Right cardiac atrium (tissue), 5 donors: ENCODE measurements around the gene NAV1. TPM values are rescaled to one million over a fixed set of nuclear protein-coding genes. Genes with fewer than 3 reads are reported as not detected.
A peak's percentile ranks its signal among the peaks of the same experiment; 100 is the strongest.

Source experiments
- ATAC-seq, 2 donors: fragments of 200-7000 bp; cut with Tn5 transposase; one replicate each; pipeline versions ENCODE4 v1.8.0 to v1.9.1; 2020; ENCODE audit warnings: moderate library complexity in 2 of 2, mild to moderate bottlenecking in 1 of 2
- DNase-seq, 3 donors: peaks; one replicate each; pipeline ENCODE4 v3.0.0-alpha.2; 2020
- H3K27ac ChIP-seq: one replicate; pipeline ENCODE4 v1.5.1; 2013; ENCODE audit warnings: mild to moderate bottlenecking, low read length, control low read depth, moderate library complexity
- H3K27me3 ChIP-seq: one replicate; pipeline ENCODE4 v1.6.1; 2013; ENCODE audit not compliant: control insufficient read depth, insufficient read depth
- H3K4me1 ChIP-seq: one replicate; pipeline ENCODE4 v1.6.1; 2013; ENCODE audit warnings: low read length; ENCODE audit not compliant: control insufficient read depth, insufficient read depth
- H3K4me3 ChIP-seq: one replicate; pipeline ENCODE4 v1.5.1; 2013; ENCODE audit warnings: low read length, control low read depth
- H3K9me3 ChIP-seq: one replicate; pipeline ENCODE4 v1.6.1; 2013; ENCODE audit warnings: low read length; ENCODE audit not compliant: control insufficient read depth
- WGBS: extraction: QIAGEN DNeasy Blood & Tissue Kit; methylation state at CpG from one replicate; pipeline ENCODE4 v1.1.7; 2013; 5-methylcytosine and 5-hydroxymethylcytosine counted together
- intact Hi-C, 4 donors: fragments of 100-400 bp; cut with DNase I; formaldehyde crosslinking; loops; one replicate each; pipeline versions ENCODE4 v1.11.0 to v1.14.0; 2022 to 2023
- polyA plus RNA-seq: library from polyadenylated mRNA; stranded (reverse); fragments of 200-250 nt; gene quantifications from one replicate; pipeline ENCODE4 v1.2.3, GENCODE V29; 2013
- total RNA-seq, 4 donors: library from RNA; stranded (reverse); fragmentation: NEBNext Ultra II Directional; extraction: Animal tissue kit (Norgen Biotek cat#: 25700); gene quantifications; one replicate each; pipeline ENCODE4 v1.2.1, GENCODE V29; 2021
- donor health status: healthy with polysubstance abuse.
- donor health status: DM: no; HTN: yes; CAD: no.
- donor health status: DM: no; HTN: no; CAD: no.
- donor health status: DM: no; HTN: yes; CAD: no; lungs with severe emphysema.
- donor health status: DM: yes; HTN: yes; CAD: no.

Gene NAV1
- total and polyA plus RNA-seq, 5 donors = 8.0 to 29.1 (median 16.7) TPM

DNA sequence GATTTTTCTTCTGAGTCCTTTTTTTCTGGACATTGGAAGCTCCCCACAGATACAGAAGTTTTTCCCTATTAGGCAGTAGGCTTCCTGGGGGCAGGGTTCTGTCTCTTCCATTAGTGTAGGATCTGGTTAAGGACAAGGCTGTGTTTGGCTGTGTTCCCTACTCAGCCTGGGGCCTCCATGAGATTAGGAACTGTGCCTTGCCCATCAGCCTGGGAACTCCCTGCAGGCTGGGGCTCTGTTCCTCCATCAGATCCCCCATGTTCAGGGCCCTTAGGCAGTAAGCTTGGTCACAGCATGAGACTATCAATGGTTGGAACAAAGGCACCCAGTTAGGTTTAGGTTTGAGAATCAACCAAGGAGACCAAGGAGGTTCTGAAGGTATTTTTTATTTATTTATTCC, 22.7 kb downstream of the NAV1 start:
- H3K4me1 ChIP-seq = peaks cover 4% of the 10 kb centered on the region
- H3K27me3 ChIP-seq = no peaks in the 10 kb centered on the region
- intact Hi-C loops = loop anchor here in 3 of 4 donors (2.0 to 10.0 kb wide), 4 partner anchors 73 to 231 kb away; no protein-coding TSS in a partner anchor
- H3K27ac ChIP-seq = no peak overlapping the region
- ATAC-seq = no peak
- DNase-seq = no peak
- H3K4me3 ChIP-seq = no peak overlapping the region
- no peaks in the 10 kb centered on the region for H3K9me3 ChIP-seq

DNA sequence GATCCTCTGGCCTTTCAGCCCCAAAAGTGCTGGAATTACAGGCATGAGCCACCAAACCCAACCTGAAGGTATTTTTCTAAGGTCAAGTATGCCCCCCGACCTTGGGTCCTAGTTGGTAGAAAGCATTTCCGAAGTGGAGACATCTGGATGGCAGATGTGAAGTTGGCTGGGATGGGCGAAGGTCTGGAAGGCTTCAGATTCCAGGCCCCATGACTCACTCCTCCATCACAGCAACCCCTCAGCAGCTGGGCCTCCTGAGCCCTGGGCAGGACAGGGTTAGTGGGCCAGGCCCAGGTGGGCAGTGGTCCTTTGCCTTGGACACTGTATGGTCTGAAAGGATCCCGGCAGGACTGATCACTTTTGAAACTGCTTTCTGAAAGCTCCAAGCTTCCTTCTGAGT, 23.3 kb downstream of the NAV1 start:
- Histone ChIP-seq H3K27ac (no peak overlapping the region), H3K9me3 (no peaks in the 10 kb centered on the region), H3K27me3 (no peaks in the 10 kb centered on the region), H3K4me1 (peaks cover 3% of the 10 kb centered on the region), H3K4me3 (no peak overlapping the region)
- ATAC-seq (peak in 1 of 2 donors; percentile 31), DNase-seq (peak in 1 of 3 donors; percentile 64)
- 67% methylated on average over 4 of the region's 4 CpGs for WGBS
- intact Hi-C loops = loop anchor here in 2 of 4 donors (5.0 to 10.0 kb wide), 3 partner anchors 73 to 230 kb away; no protein-coding TSS in a partner anchor

DNA sequence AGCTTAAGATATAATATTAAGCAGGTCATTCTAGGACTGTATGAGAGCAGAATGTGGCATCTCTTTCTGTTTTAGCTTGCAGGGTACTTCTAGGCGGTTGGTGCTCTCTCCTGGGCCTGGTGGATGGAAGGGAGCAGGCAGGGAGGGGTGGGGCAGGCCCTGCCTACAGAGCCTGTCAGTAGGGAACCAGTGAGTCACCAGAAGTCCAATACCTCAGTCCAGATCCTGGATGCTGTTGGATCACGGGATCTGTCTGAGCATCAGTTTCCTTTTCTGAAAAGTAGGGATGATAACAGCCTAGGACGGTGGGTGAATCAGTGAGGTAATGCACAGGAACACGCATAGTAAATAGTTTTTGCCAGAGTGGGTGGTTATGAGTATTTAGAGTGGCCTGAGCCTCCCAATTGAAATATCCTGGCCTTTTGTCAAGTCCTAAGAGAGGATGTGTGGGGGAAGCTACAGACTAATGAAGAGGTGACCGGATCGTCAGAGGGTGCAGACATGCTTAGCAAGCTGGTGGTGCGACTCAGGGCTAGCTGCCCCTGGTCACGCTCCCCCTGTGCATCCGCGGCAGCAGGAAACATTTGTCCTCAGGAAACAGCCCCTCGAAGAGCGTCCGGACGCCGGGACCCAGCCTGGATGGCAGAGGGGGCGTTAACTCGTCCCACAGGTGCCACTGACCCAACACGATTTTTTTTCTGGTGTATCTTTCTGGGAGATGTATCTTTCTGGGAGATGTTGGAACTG, 23.9 kb downstream of the NAV1 start:
- no peak overlapping the region for H3K27ac ChIP-seq

DNA sequence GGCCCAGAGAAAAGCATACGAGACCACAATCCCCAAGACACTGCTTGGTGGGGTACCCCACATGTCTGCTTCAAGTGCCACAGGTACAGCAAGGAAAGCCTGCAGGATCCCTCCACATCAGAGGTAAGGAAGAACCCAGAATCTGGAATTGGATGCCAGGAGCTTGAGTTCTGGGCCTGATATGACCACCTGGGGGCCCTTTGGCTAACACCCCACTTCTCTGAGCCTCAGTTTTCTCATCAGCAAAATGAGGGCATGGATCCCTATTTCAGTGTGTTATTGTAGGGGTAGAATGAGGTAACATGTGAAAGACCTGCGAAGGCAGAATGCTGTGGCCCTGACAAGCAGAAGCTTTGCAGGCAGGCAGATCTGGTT, 24.5 kb downstream of the NAV1 start:
- no peak overlapping the region for H3K27ac ChIP-seq
- WGBS = 79% methylated on average over 2 of the region's 2 CpGs
- ATAC-seq (no peak), DNase-seq (no peak)
- H3K4me3 ChIP-seq = no peak overlapping the region
- intact Hi-C loops = loop anchor here in 2 of 4 donors (5.0 to 10.0 kb wide), 3 partner anchors 71 to 229 kb away; no protein-coding TSS in a partner anchor
- H3K4me1 ChIP-seq = peaks cover 11% of the 10 kb centered on the region
- H3K9me3 ChIP-seq = no peaks in the 10 kb centered on the region
- H3K27me3 ChIP-seq = no peaks in the 10 kb centered on the region

More for the DNA sequence above, 23.9 kb downstream of the NAV1 start:
- peak; percentile 56 to 80 for ATAC-seq
- Histone ChIP-seq H3K4me3 (no peak overlapping the region), H3K27me3 (no peaks in the 10 kb centered on the region), H3K9me3 (no peaks in the 10 kb centered on the region), H3K4me1 (peaks cover 7% of the 10 kb centered on the region)
- intact Hi-C loops = loop anchor here in 2 of 4 donors (5.0 to 10.0 kb wide), 3 partner anchors 72 to 229 kb away; no protein-coding TSS in a partner anchor
- peak in 1 of 3 donors; percentile 62 for DNase-seq
- WGBS = 68% methylated on average over 18 of the region's 18 CpGs

DNA sequence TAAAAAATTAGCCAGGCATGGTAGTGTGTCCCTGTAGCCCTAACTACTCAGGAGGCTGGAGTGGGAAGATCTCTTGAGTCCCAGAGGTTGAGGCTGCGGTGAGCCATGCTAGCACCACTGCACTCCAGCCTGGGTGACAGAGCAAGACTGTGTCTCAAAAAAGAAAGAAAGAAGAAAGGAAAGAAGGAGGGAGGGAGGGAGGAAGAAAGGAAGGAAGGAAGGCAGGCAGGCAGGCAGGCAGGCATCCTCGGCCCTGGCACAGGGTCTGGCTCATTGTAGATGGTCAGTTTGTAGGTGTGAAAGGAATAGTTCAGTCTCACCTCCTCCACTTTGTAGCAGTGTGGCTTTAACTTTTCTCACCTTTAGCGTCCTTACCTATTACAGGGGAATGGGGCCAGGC, 25.0 kb downstream of the NAV1 start:
- DNase-seq (no peak), ATAC-seq (no peak)
- Histone ChIP-seq H3K4me3 (no peak overlapping the region), H3K27me3 (no peaks in the 10 kb centered on the region), H3K27ac (no peak overlapping the region), H3K9me3 (no peaks in the 10 kb centered on the region), H3K4me1 (peaks cover 11% of the 10 kb centered on the region)
- intact Hi-C loops = loop anchor here in 2 of 4 donors (5.0 to 10.0 kb wide), 3 partner anchors 71 to 228 kb away; no protein-coding TSS in a partner anchor
- WGBS = 92% methylated on average over 3 of the region's 3 CpGs

DNA sequence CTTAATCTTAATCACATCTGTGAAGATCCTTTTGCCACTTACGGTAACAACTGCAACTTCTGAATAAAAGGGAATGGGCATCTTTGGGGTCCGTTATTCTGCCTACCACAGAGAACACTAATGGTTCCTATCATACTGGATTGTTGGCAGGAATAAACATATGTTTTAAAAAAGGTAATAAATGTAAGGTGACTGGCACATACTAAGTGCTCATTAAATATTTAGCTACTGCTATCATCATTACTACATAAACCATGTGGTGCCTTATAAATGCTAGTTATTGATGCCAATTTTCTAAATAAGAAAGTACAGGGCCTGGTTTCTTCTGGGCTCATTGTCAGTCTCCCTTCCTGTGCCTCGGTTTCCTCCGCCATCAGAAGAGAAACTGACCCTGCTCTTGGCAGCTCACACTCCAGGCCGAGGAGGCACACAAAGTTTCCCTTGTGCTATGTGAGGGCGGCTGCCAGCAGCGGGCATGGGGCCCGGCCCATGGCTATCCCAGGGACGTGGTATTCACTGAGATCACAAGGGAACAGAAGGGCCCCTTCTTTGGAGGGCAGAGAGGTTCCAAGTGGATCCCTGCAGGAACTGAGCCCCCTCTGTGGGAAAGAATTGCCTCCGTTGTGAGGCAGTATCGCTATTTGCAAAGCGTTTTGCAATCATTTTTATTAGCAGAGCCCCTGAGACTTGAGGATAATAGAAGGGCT, 26.2 kb downstream of the NAV1 start:
- H3K27me3 ChIP-seq = no peaks in the 10 kb centered on the region
- WGBS = 83% methylated on average over 12 of the region's 12 CpGs
- DNase-seq = no peak
- no peaks in the 10 kb centered on the region for H3K9me3 ChIP-seq
- ATAC-seq = no peak
- intact Hi-C loops = loop anchor here in 1 of 4 donors (10.0 kb wide), 1 partner anchor 70 kb away; no protein-coding TSS in a partner anchor
- no peak overlapping the region for H3K4me3 ChIP-seq
- peaks cover 15% of the 10 kb centered on the region for H3K4me1 ChIP-seq
- no peak overlapping the region for H3K27ac ChIP-seq

DNA sequence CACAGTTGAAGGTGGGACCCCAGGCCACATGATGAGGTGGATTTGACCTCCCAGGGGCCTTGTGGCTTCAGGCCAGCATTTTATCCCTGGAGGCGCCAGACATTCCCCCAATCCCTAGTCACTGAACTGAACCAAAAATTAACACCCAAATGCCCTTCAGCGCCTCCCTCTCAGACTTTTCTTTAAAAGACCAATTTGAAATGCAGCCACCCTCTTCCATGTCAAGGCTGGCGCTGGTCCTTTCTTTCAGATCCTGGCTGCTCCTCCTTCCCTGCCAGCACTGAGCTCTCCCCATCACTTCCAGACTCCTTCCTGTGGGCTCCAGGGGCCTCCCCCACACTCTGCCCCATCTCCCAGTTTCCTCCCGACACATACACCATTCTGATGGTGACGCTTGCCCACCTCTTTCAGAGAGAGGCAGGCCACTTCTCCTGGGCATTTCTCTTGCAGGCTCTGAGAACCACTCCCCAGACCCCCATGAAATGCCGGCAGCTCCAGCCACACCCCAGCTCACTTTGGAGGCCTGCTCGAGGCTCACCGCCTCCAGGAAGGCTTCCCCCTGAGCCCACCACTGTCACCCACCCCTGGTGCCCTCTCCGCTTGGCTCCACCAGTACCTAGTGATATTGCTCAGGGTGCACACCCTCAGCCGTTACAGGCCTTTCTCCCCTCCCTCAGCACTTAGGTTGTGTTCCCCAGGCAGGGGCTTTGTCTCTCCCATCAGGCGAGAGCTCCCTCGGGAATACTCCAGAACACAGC, 27.0 kb downstream of the NAV1 start:
- H3K27ac ChIP-seq = no peak overlapping the region
- H3K9me3 ChIP-seq = no peaks in the 10 kb centered on the region
- no peak for ATAC-seq
- WGBS = 83% methylated on average over 12 of the region's 12 CpGs
- H3K27me3 ChIP-seq = no peaks in the 10 kb centered on the region
- H3K4me3 ChIP-seq = no peak overlapping the region
- intact Hi-C loops = loop anchor here in 1 of 4 donors (10.0 kb wide), 1 partner anchor 69 kb away; no protein-coding TSS in a partner anchor
- no peak for DNase-seq
- peaks cover 20% of the 10 kb centered on the region for H3K4me1 ChIP-seq

DNA sequence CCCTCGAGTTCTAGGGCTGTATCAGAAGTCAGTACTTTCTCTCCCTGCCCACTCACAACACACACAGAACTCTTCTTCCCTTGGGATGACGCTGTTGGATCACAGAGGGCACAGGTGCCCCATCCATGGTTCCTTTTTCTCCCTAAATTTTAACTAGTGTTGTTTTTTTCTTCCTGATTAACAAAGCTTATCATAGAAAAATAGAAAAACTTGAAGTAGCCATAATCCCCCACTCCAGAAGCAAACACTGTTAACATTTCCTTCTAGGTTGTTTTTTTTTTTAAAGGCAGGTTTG, 27.5 kb downstream of the NAV1 start:
- ATAC-seq (no peak), DNase-seq (no peak)
- H3K9me3 ChIP-seq = no peaks in the 10 kb centered on the region
- no peak overlapping the region for H3K4me3 ChIP-seq
- 60% methylated on average over 2 of the region's 2 CpGs for WGBS
- peaks cover 22% of the 10 kb centered on the region for H3K4me1 ChIP-seq
- no peaks in the 10 kb centered on the region for H3K27me3 ChIP-seq
- no peak overlapping the region for H3K27ac ChIP-seq
- intact Hi-C loops = loop anchor here in 1 of 4 donors (10.0 kb wide), 1 partner anchor 68 kb away; no protein-coding TSS in a partner anchor

DNA sequence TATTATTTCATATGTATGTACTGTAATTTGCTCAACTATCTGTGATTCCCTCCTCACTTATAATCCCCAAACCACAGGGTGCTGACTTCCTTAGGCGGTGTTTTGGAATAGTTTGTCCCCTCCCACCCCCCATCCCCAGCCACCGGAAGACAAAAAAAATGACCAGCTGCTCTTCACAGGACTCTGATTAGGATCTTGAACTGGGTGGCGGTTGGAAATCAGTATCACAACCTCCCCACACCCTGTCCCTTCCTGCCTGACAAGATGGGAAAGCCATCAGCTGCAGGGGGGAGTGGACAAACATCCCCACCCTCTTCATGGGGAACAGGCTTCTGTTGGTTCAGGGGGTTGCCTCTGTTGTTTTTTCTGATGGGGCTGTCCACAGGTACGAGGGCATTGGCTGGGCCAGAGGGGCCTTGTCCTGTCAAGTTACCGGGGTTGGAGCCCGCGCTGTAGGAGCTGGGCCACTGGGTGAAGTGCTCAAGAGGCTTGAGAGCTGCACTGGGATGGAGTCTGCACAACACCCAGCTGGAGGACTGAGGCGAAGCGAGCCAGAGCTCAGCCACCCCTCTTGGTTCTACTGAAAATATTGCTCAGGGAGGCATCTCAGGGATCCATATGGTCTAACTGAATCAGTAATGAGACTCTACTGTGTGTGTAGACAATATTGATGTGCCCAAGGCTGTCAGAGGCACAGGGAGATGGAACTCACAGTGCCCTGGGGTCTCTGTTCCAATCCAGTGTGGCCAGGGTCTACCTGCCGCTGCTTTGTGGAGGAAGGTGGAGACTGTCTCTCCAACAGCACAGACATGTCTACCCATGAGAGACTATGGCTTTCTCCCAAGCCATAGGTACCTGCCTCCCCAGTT, 28.2 kb downstream of the NAV1 start:
- Histone ChIP-seq H3K27me3 (no peaks in the 10 kb centered on the region), H3K4me1 (peaks cover 22% of the 10 kb centered on the region), H3K4me3 (no peak overlapping the region), H3K27ac (no peak overlapping the region), H3K9me3 (no peaks in the 10 kb centered on the region)
- DNase-seq (no peak), ATAC-seq (peak in 1 of 2 donors; percentile 31)
- intact Hi-C loops = loop anchor here in 1 of 4 donors (10.0 kb wide), 1 partner anchor 68 kb away; no protein-coding TSS in a partner anchor
- 80% methylated on average over 10 of the region's 10 CpGs for WGBS

DNA sequence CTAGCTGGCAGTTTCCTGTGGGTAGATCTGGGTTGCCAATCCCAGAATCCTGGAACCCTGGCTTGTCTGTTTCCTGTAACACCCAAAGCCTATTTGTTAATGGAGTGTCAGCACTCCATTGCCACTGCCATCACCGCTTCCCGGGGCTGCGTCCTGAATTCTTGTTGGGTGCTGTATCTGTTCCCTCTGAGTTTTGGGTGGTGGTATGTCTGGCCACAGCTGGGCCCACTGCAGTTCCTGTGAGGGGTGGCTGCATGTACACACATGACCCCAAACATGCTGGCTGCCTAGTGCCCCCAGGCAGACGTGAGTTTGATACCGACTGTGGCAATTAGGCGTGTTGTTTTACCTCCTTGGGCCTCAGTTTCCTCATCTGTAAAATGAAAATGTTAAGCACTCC, 29.3 kb downstream of the NAV1 start:
- Histone ChIP-seq H3K27me3 (no peaks in the 10 kb centered on the region), H3K4me1 (peaks cover 22% of the 10 kb centered on the region), H3K4me3 (no peak overlapping the region), H3K9me3 (no peaks in the 10 kb centered on the region), H3K27ac (no peak overlapping the region)
- DNase-seq (no peak), ATAC-seq (no peak)
- WGBS = 83% methylated on average over 6 of the region's 6 CpGs
- intact Hi-C loops = loop anchor here in 1 of 4 donors (10.0 kb wide), 1 partner anchor 67 kb away; no protein-coding TSS in a partner anchor
